K562 (cell line): ENCODE results near the gene SENP1. TPM values are rescaled to one million over a fixed set of nuclear protein-coding genes. Genes with fewer than 3 reads are reported as not detected.
A peak's percentile ranks its signal among the peaks of the same experiment; 100 is the strongest.

Experiments
- ATAC-seq: fragments of 200-7000 bp; cut with Tn5 transposase; 3 replicates; pipeline ENCODE4 v1.9.1; 2020; ENCODE audit warnings: moderate library complexity
- BruUV-seq: library from RNA; stranded (reverse); fragments of 400-500 nt; replicated peaks from 2 replicates; lab custom pipeline; 2021; lab: Mats Ljungman, UMichigan
- CTCF ChIA-PET: fragments of 300-600 bp; formaldehyde crosslinking; extraction: SDS; loops from one replicate; lab custom pipeline; 2021; ENCODE audit warnings: low intra/inter-chr PET ratio; lab: Yijun Ruan, JAX
- POLR2A ChIA-PET: fragments of 300-600, 350-650 bp; sonication (Branson Sonifier 250); formaldehyde crosslinking; extraction: SDS; loops from one replicate; lab custom pipeline; 2021; ENCODE audit warnings: antibody characterized with exemption, inconsistent platforms; lab: Yijun Ruan, JAX
- DNase-seq, 4 experiments: peaks; one replicate each; pipeline versions ENCODE4 v3.0.0 to v3.0.0-alpha.2; 2011 to 2018; ENCODE audit warnings: low spot score in 3 of 4, mixed read lengths in 3 of 4; ENCODE audit errors: extremely low read depth in 1 of 4
- FAIRE-seq: peaks from 2 replicates; lab custom pipeline; 2011; peaks lifted over from hg19 to GRCh38; lab: Jason Lieb, UNC
- H2AFZ ChIP-seq: 2 replicates; pipeline ENCODE4 v1.6.0; 2011; ENCODE audit warnings: low read depth, low read length, control low read depth, inconsistent platforms
- H3K27ac ChIP-seq: fragments of 200-600 bp; 3 replicates; pipeline ENCODE4 v1.8.0; 2011; ENCODE audit warnings: low read depth, mild to moderate bottlenecking, control low read depth, inconsistent platforms, low read length, moderate library complexity, mixed read lengths; ENCODE audit errors: extremely low read depth
- H3K27me3 ChIP-seq, 2 experiments: fragments of 300-600 bp in 1 of 2; 2 replicates in 1 of 2; 3 replicates in 1 of 2; pipeline versions ENCODE4 v1.6.0 to v1.8.0; 2011; ENCODE audit warnings: inconsistent platforms in 2 of 2, low read length in 2 of 2, mild to moderate bottlenecking in 1 of 2, mixed read lengths in 1 of 2, moderate library complexity in 1 of 2; ENCODE audit not compliant: control insufficient read depth in 2 of 2, insufficient read depth in 2 of 2
- H3K36me3 ChIP-seq: fragments of 300-600 bp; 3 replicates; pipeline ENCODE4 v1.8.0; 2011; ENCODE audit warnings: mild to moderate bottlenecking, low read length, inconsistent platforms; ENCODE audit not compliant: control insufficient read depth, insufficient read depth
- H3K4me1 ChIP-seq, 2 experiments: fragments of 200-600 bp in 1 of 2; replicated peaks in 1 of 2; 2 replicates in 1 of 2; 3 replicates in 1 of 2; pipeline versions ENCODE4 v1.5.1 to v1.8.0; 2011; ENCODE audit warnings: inconsistent platforms in 2 of 2, low read length in 2 of 2, mild to moderate bottlenecking in 1 of 2, mixed read lengths in 1 of 2, moderate library complexity in 1 of 2; ENCODE audit not compliant: control insufficient read depth in 2 of 2, insufficient read depth in 2 of 2
- H3K4me2 ChIP-seq: 2 replicates; pipeline ENCODE4 v1.6.1; 2011; ENCODE audit warnings: low read length, control low read depth, inconsistent platforms, mixed read lengths; ENCODE audit not compliant: insufficient read depth
- H3K4me3 ChIP-seq: fragments of 200-600 bp; sonication (generic), shearing (Covaris generic); 2 replicates; pipeline ENCODE4 v1.5.1; 2016; ENCODE audit warnings: control low read depth, inconsistent platforms
- H3K79me2 ChIP-seq: fragments of 200-600 bp; 3 replicates; pipeline ENCODE4 v1.8.0; 2011; ENCODE audit warnings: low read length, inconsistent platforms; ENCODE audit not compliant: control insufficient read depth, insufficient read depth
- H3K9ac ChIP-seq, 2 experiments: 2 replicates each; pipeline versions ENCODE4 v1.6.0 to v1.6.1; 2011; ENCODE audit warnings: low read depth in 2 of 2, low read length in 2 of 2, control low read depth in 1 of 2, inconsistent platforms in 1 of 2, mild to moderate bottlenecking in 1 of 2, mixed read lengths in 1 of 2; ENCODE audit not compliant: insufficient read depth in 1 of 2
- H3K9me1 ChIP-seq: one replicate; pipeline ENCODE4 v1.6.0; 2011; ENCODE audit warnings: inconsistent platforms, mild to moderate bottlenecking, low read length, moderate library complexity; ENCODE audit not compliant: control insufficient read depth, insufficient read depth
- H3K9me3 ChIP-seq: replicated peaks from 2 replicates; pipeline ENCODE4 v1.5.1; 2011; ENCODE audit warnings: low read depth, low read length, inconsistent platforms; ENCODE audit not compliant: control insufficient read depth, insufficient read depth
- H4K20me1 ChIP-seq: replicated peaks from 2 replicates; pipeline ENCODE4 v1.6.1; 2011; ENCODE audit warnings: low read length, inconsistent platforms, mixed read lengths; ENCODE audit not compliant: control insufficient read depth, insufficient read depth
- ARHGAP35 ChIP-seq: fragments of 450-650 bp; IDR thresholded peaks from 2 replicates; pipeline ENCODE4 v1.6.1; 2018; ENCODE audit not compliant: partially characterized antibody
- FOXK2 ChIP-seq, 2 experiments: fragments of 450-650 bp; IDR thresholded peaks in 1 of 2; conservative IDR thresholded peaks in 1 of 2; 2 replicates each; pipeline ENCODE4 v1.6.1; 2016; ENCODE audit warnings: low read depth in 2 of 2, mild to moderate bottlenecking in 1 of 2
- MAX ChIP-seq: sonication (generic); formaldehyde crosslinking; IDR thresholded peaks from 2 replicates; pipeline ENCODE4 v1.9.0; 2022; ENCODE audit warnings: mild to moderate bottlenecking, missing genetic modification reagents
- NUFIP1 ChIP-seq: fragments of 450-650 bp; IDR thresholded peaks from 2 replicates; pipeline ENCODE4 v1.6.1; 2018; ENCODE audit not compliant: partially characterized antibody
- SIN3A ChIP-seq, 2 experiments: fragments of 150-350 bp in 1 of 2; IDR thresholded peaks; 2 replicates each; pipeline ENCODE4 v1.6.1; 2011 to 2016; ENCODE audit warnings: borderline replicate concordance in 2 of 2, low read depth in 2 of 2, low read length in 2 of 2, mild to moderate bottlenecking in 2 of 2, moderate library complexity in 2 of 2; ENCODE audit not compliant: control insufficient read depth in 1 of 2
- WGBS: fragments of 100-300 bp; shearing (Covaris generic); methylation state at CpG from one replicate; pipeline ENCODE4 v1.1.6; 2016; ENCODE audit warnings: low coverage, mixed read lengths; ENCODE audit not compliant: insufficient coverage; ENCODE audit errors: missing lambda C conversion rate; 5-methylcytosine and 5-hydroxymethylcytosine counted together
- in situ Hi-C: fragments of 300-500 bp; cut with MboI; formaldehyde crosslinking; loops from 4 replicates; pipeline ENCODE4 v1.15.0; 2018; ENCODE audit warnings: inconsistent platforms, mixed read lengths
- intact Hi-C: fragments of 100-400 bp; cut with micrococcal nuclease; formaldehyde crosslinking; loops from 2 replicates; pipeline ENCODE4 v1.14.2; 2022
- polyA plus RNA-seq, 8 experiments: library from polyadenylated mRNA; depleted of rRNA in 4 of 8; stranded (reverse) in 5 of 8; unstranded in 3 of 8; fragments of >200 nt; fragmentation: Nextera tagmentation in 2 of 8; fragmentation: Illumina TruSeq in 1 of 8; extraction: Ambion mirVana in 2 of 8; extraction: Trizol in 1 of 8; gene quantifications; 2 replicates each; pipeline versions ENCODE4 v1.2.1 to v1.2.3, GENCODE V29; 2011 to 2014; ENCODE audit warnings: inconsistent platforms in 1 of 8, missing spikeins in 1 of 8
- total RNA-seq, 7 experiments: library from RNA; depleted of rRNA in 6 of 7; stranded (reverse); fragments of >200 nt in 6 of 7; fragmentation: Illumina TruSeq in 2 of 7; extraction: Trizol in 2 of 7; gene quantifications; 2 replicates each; pipeline versions ENCODE4 v1.2.1 to v1.2.3, GENCODE V29; 2011 to 2021; ENCODE audit warnings: low replicate concordance in 1 of 7

The SENP1 gene
- total and polyA plus RNA-seq, 9 of the 15 experiments (the other 6 are each of a cell fraction or from before 2014, with no cell fraction given), result 15.5 to 59.0 (median 36.3) TPM

- Histone ChIP-seq H3K4me3 (no peak overlapping the region), H3K4me1 (peaks cover 8 to 17% of the 10 kb centered on the region in 2 experiments), H4K20me1 (no peaks in the 10 kb centered on the region), H3K9me3 (no peaks in the 10 kb centered on the region), H2AFZ (peak overlapping the region; percentile 78)
- no peak for DNase-seq
- intact Hi-C loops, result no loop called here
- TF ChIP-seq NUFIP1 (no peak), FOXK2 (conservative IDR thresholded peaks at IDR 0.05 in 1 of 2, IDR thresholded peaks at IDR 0.05 in 1 of 2; ENCODE audit: low read depth in 2 of 2) (0 out of 4 replicates have a peak, but pooled peaks of 1 of the 2 experiments have one; percentile 4), MAX (CRISPR knock-in tag) (peak; percentile 38), SIN3A (IDR thresholded peaks at IDR 0.05; ENCODE audit: borderline replicate concordance in 2 of 2, control insufficient read depth in 1 of 2, low read depth in 2 of 2, low read length in 2 of 2) (no peak), ARHGAP35 (no peak)
- TF ChIP-seq, all 486 proteins: peak for 2
- no peaks in the 10 kb centered on the region for H3K9me1 ChIP-seq
- peak; percentile 6; the same call in 1 of the 3 replicates for ATAC-seq
- H3K4me2 ChIP-seq, result no peak overlapping the region; the same call in 1 of the 2 replicates
- FAIRE-seq, result no peak
- no peak overlapping the region for H3K27ac ChIP-seq
- peak overlapping the region in 1 of 2 experiments; percentile 41; a peak in 1 of 4 replicates for H3K9ac ChIP-seq
- no peaks in the 10 kb centered on the region for H3K27me3 ChIP-seq
- BruUV-seq, result no TSS peak
- H3K36me3 ChIP-seq, result no peaks in the 10 kb centered on the region
- in situ Hi-C loops, result no loop called here
- CTCF ChIA-PET, result interaction anchor here (0.6 kb wide), 1 partner anchor 130 kb away, joined by 7 read pairs; no protein-coding TSS in a partner anchor
- 26% methylated on average over 4 of the region's 4 CpGs for WGBS
- POLR2A ChIA-PET, result interaction anchor here (0.6 to 1.2 kb wide), 3 partner anchors 25 to 294 kb away, joined by 3 to 5 read pairs (median 3); no protein-coding TSS in a partner anchor
- H3K79me2 ChIP-seq, result no peaks in the 10 kb centered on the region
These were observed 75.7 kb downstream of the SENP1 start for GRCh38 chr12:48030173-48030650.
